Stimulated activated CD8-positive, alpha-beta memory T cell treated with anti-CD3 and anti-CD28 coated beads, Interleukin-7, amount 100 ng/mL, for 4 hours (primary cell): ENCODE data around the gene NFYA.

Experiments
- DNase-seq, 2 donors: peaks; one replicate each; pipeline ENCODE4 v3.0.0-alpha.2; 2020; ENCODE audit warnings: low read depth in 2 of 2

Gene NFYA

GRCh38 chr6:41073203-41073967 lies 611 bp downstream of the NFYA start:
- DNase-seq, result peak; percentile 55 to 76

GRCh38 chr6:41073968-41074691 lies 1.4 kb downstream of the NFYA start:
- no peak for DNase-seq

- DNase-seq, result no peak
Observed at GRCh38 chr6:41074692-41075436, 2.1 kb downstream of the NFYA start.

- DNase-seq, result no peak
Observed at GRCh38 chr6:41075651-41076626, 3.2 kb downstream of the NFYA start.

GRCh38 chr6:41077536-41077935 lies 4.8 kb downstream of the NFYA start:
- DNase-seq, result no peak

GRCh38 chr6:41078101-41078500 lies 5.3 kb downstream of the NFYA start:
- no peak for DNase-seq

GRCh38 chr6:41079080-41079479 lies 6.3 kb downstream of the NFYA start:
- DNase-seq, result no peak

GRCh38 chr6:41080621-41081020 lies 7.8 kb downstream of the NFYA start:
- no peak for DNase-seq

GRCh38 chr6:41083072-41083471 lies 10.3 kb downstream of the NFYA start:
- DNase-seq, result no peak

GRCh38 chr6:41085182-41085581 lies 12.4 kb downstream of the NFYA start:
- no peak for DNase-seq

- no peak for DNase-seq
Observed at GRCh38 chr6:41088451-41088850, 15.7 kb downstream of the NFYA start.

- DNase-seq, result no peak
Observed at GRCh38 chr6:41090841-41091761, 18.3 kb downstream of the NFYA start.

- DNase-seq, result no peak
Observed at GRCh38 chr6:41092421-41093140, 19.8 kb downstream of the NFYA start.

GRCh38 chr6:41093729-41094128 lies 21.0 kb downstream of the NFYA start:
- no peak for DNase-seq

- no peak for DNase-seq
Observed at GRCh38 chr6:41097467-41098090, 24.8 kb downstream of the NFYA start.

GRCh38 chr6:41098366-41098765 lies 25.6 kb downstream of the NFYA start:
- no peak for DNase-seq

GRCh38 chr6:41100871-41101287 lies 28.1 kb downstream of the NFYA start:
- DNase-seq, result no peak

- no peak for DNase-seq
Observed at GRCh38 chr6:41103847-41104246, 31.1 kb downstream of the NFYA start.

GRCh38 chr6:41111017-41111416 lies 38.2 kb downstream of the NFYA start:
- no peak for DNase-seq
